A549 treated with GW870086 at 1 μM for 4 hours (cell line): ENCODE results near the gene TMIGD3. TPM values are rescaled to one million over a fixed set of nuclear protein-coding genes. Genes with fewer than 3 reads are reported as not detected.

ENCODE experiments used
- total RNA-seq: library from RNA; stranded (reverse); fragments of 200-300 nt; extraction: Qiagen RNA extraction; gene quantifications from 5 replicates; pipeline ENCODE4 v1.2.3, GENCODE V29; 2022; ENCODE audit warnings: low read depth

The TMIGD3 gene
- not detected in 5 replicates for total RNA-seq

DNA sequence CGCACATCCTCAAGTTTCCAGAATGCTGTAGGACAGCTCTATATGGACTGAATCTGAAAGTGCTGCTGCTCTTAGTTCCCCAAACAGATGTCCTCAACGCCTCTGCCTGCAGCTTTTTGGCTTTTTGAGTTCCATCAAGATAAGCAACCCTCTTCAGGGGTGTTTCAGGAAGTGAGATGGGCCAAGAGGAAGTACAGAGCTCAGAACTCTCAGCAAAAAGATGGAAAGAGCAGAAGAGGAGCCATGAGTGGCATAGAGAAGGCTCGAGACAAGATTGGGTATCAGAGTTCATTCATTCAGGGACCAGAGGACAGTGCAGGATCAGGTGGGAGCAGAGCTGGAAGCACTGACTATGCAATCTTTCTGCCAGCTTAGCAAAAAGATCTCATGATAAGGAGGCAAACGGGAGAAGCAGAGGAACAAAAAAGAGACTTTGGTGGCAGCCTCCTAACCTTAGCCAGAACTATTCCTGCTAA lies at the start of gene TMIGD3, which contains the start of gene ADORA3:
Gene TMIGD3, minus strand, starts transcription at position 49 of the 476 bp plus-strand sequence. CDS start 279 bp downstream, outside the sequence.
Gene ADORA3, minus strand, starts transcription at position 49 of the 476 bp plus-strand sequence. CDS start 279 bp downstream, outside the sequence.

DNA sequence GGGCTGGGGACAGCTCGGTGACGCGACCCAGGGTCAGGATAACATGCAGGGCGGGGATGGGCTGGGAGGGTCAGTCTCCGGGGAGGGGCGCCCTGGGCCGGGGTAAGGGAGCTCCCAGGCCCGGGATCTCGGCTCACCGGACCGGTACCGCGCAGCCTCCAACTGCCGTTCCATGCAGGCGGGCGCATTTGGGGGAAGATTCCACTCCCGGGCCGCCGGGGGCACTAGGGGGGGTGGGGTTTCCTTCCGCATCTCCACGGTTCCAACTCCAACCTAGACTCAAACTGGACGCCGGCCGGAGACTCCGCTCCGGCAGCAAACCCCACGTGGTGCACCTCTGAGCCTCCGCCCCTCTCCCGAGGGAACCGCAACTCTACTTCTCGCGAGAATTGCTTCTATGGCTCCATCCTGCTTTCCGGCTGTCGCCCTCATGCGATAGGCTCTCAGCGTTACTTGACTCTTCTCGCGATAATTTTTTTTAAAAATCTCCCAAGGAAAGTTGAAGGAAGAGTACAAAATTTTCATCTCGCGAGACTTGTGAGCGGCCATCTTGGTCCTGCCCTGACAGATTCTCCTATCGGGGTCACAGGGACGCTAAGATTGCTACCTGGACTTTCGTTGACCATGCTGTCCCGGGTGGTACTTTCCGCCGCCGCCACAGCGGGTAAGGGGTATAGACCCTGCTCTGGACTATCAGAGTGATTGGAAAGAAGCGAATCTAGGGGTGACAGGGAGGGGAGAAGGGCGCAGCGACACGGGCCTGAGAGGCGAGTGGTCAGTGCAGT lies 54.3 kb downstream of the TMIGD3 start, which contains the start of the genes ATP5PB and WDR77:
Gene ATP5PB, plus strand, starts transcription at position 547 of the 785 bp plus-strand sequence. Its CDS starts 78 bp downstream, at position 625.
Gene WDR77, minus strand, starts transcription at position 339 of the 785 bp plus-strand sequence. Its CDS starts 87 bp downstream, at position 252.

Other genes with a start within 250 kb of the TMIGD3 start
- gene CHIA, start 212.8 kb downstream of the TMIGD3 start, total RNA-seq, result not detected in 5 replicates
- gene OVGP1, start 75.9 kb downstream of the TMIGD3 start, total RNA-seq, result 1.1 to 1.4 TPM (median 1.2 TPM) in 5 replicates
- 35.2 to 52.3 TPM (median 49.0 TPM) in 5 replicates for gene WDR77, start 54.4 kb downstream of the TMIGD3 start, total RNA-seq
- gene ATP5PB, start 54.2 kb downstream of the TMIGD3 start, total RNA-seq, result 241 to 261 TPM (median 249 TPM) in 5 replicates
- 0.16 to 0.33 TPM (median 0.16 TPM) in 3 of 5 replicates, not detected in the others for gene C1orf162, start 29.6 kb downstream of the TMIGD3 start, total RNA-seq
- not detected in 5 replicates for gene ADORA3, start within 50 bp of the TMIGD3 start, total RNA-seq
- 25.7 to 36.6 TPM (median 31.7 TPM) in 5 replicates for gene RAP1A, start 116.2 kb upstream of the TMIGD3 start, total RNA-seq
- gene INKA2, start 235.8 kb upstream of the TMIGD3 start, total RNA-seq, result 1.7 to 4.4 TPM (median 2.8 TPM) in 5 replicates